HepG2 (cell line): ENCODE data around the gene ZNF75A. TPM values are rescaled to one million over a fixed set of nuclear protein-coding genes. Genes with fewer than 3 reads are reported as not detected.
A peak's percentile ranks its signal among the peaks of the same experiment; 100 is the strongest.

Source experiments
- BORCS8-MEF2B ChIP-seq: sonication (generic); formaldehyde crosslinking; IDR thresholded peaks from 2 replicates; pipeline ENCODE4 v1.8.0; 2022; ENCODE audit warnings: mild to moderate bottlenecking, missing genetic modification reagents
- CEBPG ChIP-seq: IDR thresholded peaks from 2 replicates; pipeline ENCODE4 v1.6.1; 2016
- CERS6 ChIP-seq: sonication (generic); formaldehyde crosslinking; IDR thresholded peaks from 2 replicates; pipeline ENCODE4 v1.5.0; 2020; ENCODE audit warnings: missing genetic modification reagents
- CSRNP1 ChIP-seq: sonication (generic); formaldehyde crosslinking; IDR thresholded peaks from 2 replicates; pipeline ENCODE4 v1.8.1; 2023; ENCODE audit warnings: mild to moderate bottlenecking, missing genetic modification reagents
- ISX ChIP-seq: sonication (generic); formaldehyde crosslinking; conservative IDR thresholded peaks from 2 replicates; pipeline ENCODE4 v1.5.0; 2020; ENCODE audit warnings: missing genetic modification reagents
- MTF2 ChIP-seq: sonication (generic); formaldehyde crosslinking; IDR thresholded peaks from 2 replicates; pipeline ENCODE4 v1.5.0; 2020; ENCODE audit warnings: missing genetic modification reagents, borderline replicate concordance
- MXD3 ChIP-seq: IDR thresholded peaks from 2 replicates; pipeline ENCODE4 v1.6.1; 2016; ENCODE audit warnings: mild to moderate bottlenecking, missing biosample characterization, missing genetic modification reagents
- RAD21 ChIP-seq: fragments of 450-650 bp; formaldehyde crosslinking; IDR thresholded peaks from 2 replicates; pipeline ENCODE4 v1.5.0; 2020; ENCODE audit warnings: mild to moderate bottlenecking
- ZBTB40 ChIP-seq, 2 experiments: fragments of 450-650 bp in 1 of 2; sonication (generic) in 1 of 2; formaldehyde crosslinking in 1 of 2; IDR thresholded peaks; 2 replicates each; pipeline versions ENCODE4 v1.6.1 to v1.8.0; 2016 to 2022; ENCODE audit warnings: antibody characterized with exemption in 1 of 2, mild to moderate bottlenecking in 1 of 2, missing genetic modification reagents in 1 of 2
- ZNF335 ChIP-seq: sonication (generic); formaldehyde crosslinking; IDR thresholded peaks from 2 replicates; pipeline ENCODE4 v1.4.0; 2020; ENCODE audit warnings: missing genetic modification reagents
- ZNF446 ChIP-seq: sonication (generic); formaldehyde crosslinking; IDR thresholded peaks from 2 replicates; pipeline ENCODE4 v1.5.0; 2020; ENCODE audit warnings: mild to moderate bottlenecking, missing genetic modification reagents
- ZNF451 ChIP-seq: sonication (generic); formaldehyde crosslinking; IDR thresholded peaks from 2 replicates; pipeline ENCODE4 v1.5.0; 2020; ENCODE audit warnings: mild to moderate bottlenecking, missing genetic modification reagents
- polyA plus RNA-seq, 8 experiments: library from polyadenylated mRNA; depleted of rRNA in 3 of 8; stranded (reverse) in 7 of 8; unstranded in 1 of 8; fragments of >200 nt; fragmentation: Illumina TruSeq in 4 of 8; extraction: Trizol in 4 of 8; gene quantifications; 2 replicates each; pipeline versions ENCODE4 v1.2.1 to v1.2.3, GENCODE V29; 2011 to 2016; ENCODE audit warnings: low read depth in 4 of 8, missing spikeins in 1 of 8, mixed read lengths in 1 of 8; ENCODE audit not compliant: insufficient read depth in 1 of 8
- total RNA-seq, 5 experiments: library from RNA; depleted of rRNA; stranded (reverse); fragments of >200 nt; fragmentation: Illumina TruSeq; extraction: Trizol; gene quantifications; 2 replicates each; pipeline ENCODE4 v1.2.3, GENCODE V29; 2016; ENCODE audit warnings: low read depth in 1 of 5

The ZNF75A gene
- total and polyA plus RNA-seq, 2 of the 13 experiments (the other 11 are each of a cell fraction or from before 2014, with no cell fraction given), result 1.4 to 2.1 TPM

- TF ChIP-seq BORCS8-MEF2B (CRISPR knock-in tag), result no peak
- TF ChIP-seq RAD21, result peak; percentile 28
- TF ChIP-seq CERS6 (CRISPR knock-in tag), result 0 out of 2 replicates have a peak, but pooled peaks have one; percentile 40
- peak; percentile 80; the same call in 1 of the 2 replicates for TF ChIP-seq ISX (CRISPR knock-in tag)
- TF ChIP-seq CEBPG (CRISPR knock-in tag), result no peak
- TF ChIP-seq MTF2, result 0 out of 2 replicates have a peak, but pooled peaks have one; percentile 48
- TF ChIP-seq ZNF446 (CRISPR knock-in tag), result no peak
- TF ChIP-seq ZBTB40 (IDR thresholded peaks at IDR 0.05), result no peak
- no peak; the same call in 1 of the 2 replicates for TF ChIP-seq ZBTB40 (CRISPR knock-in tag; IDR thresholded peaks at IDR 0.05)
- peak; percentile 67; the same call in 1 of the 2 replicates for TF ChIP-seq ZNF335 (CRISPR knock-in tag)
- peak; percentile 22; the same call in 1 of the 2 replicates for TF ChIP-seq MXD3 (CRISPR knock-in tag)
- TF ChIP-seq CSRNP1 (CRISPR knock-in tag), result peak; percentile 76
- TF ChIP-seq ZNF451, result no peak; the same call in 1 of the 2 replicates
Observed at GRCh38 chr16:3282730-3283542, 22.4 kb upstream of the ZNF75A start, which contains the start of gene ZNF263 (continued).
